Nucleus accumbens (tissue), 56 donors: ENCODE data around the gene CD99.
"Not testable (repeated sequence)": the region's sequence is repeated elsewhere in the genome, so short reads cannot be mapped to it uniquely, and the experiment has no call there.

Source experiments
- DNase-seq, 56 donors: peaks; one replicate each; lab custom pipeline; 2025; lab: John Stamatoyannopoulos, UW

The CD99 gene

GRCh38 chrX:2765549-2765830 lies 74.4 kb downstream of the CD99 start:
- no peak for DNase-seq

GRCh38 chrX:2766906-2767305 lies 75.8 kb downstream of the CD99 start:
- DNase-seq = no peak

GRCh38 chrX:2767631-2768455 lies 76.7 kb downstream of the CD99 start:
- DNase-seq = peak in 1 of 56 donors; percentile 0

- DNase-seq = no peak
Observed at GRCh38 chrX:2769615-2770014, 78.5 kb downstream of the CD99 start.

- not testable (repeated sequence) for DNase-seq
Observed at GRCh38 chrX:2773166-2774055, 82.3 kb downstream of the CD99 start.

- no peak for DNase-seq
Observed at GRCh38 chrX:2774057-2774456, 83.0 kb downstream of the CD99 start.

- no peak for DNase-seq
Observed at GRCh38 chrX:2774776-2775175, 83.7 kb downstream of the CD99 start.

- DNase-seq = not testable (repeated sequence)
Observed at GRCh38 chrX:2780472-2781225, 89.6 kb downstream of the CD99 start.

- no peak for DNase-seq
Observed at GRCh38 chrX:2781226-2781571, 90.1 kb downstream of the CD99 start.

- DNase-seq = no peak
Observed at GRCh38 chrX:2781698-2782097, 90.6 kb downstream of the CD99 start.

- DNase-seq = no peak
Observed at GRCh38 chrX:2782171-2782570, 91.1 kb downstream of the CD99 start.

GRCh38 chrX:2782778-2783177 lies 91.7 kb downstream of the CD99 start:
- no peak for DNase-seq

- no peak for DNase-seq
Observed at GRCh38 chrX:2784026-2784425, 92.9 kb downstream of the CD99 start.

- no peak for DNase-seq
Observed at GRCh38 chrX:2785538-2785937, 94.4 kb downstream of the CD99 start.

GRCh38 chrX:2788980-2789379 lies 97.9 kb downstream of the CD99 start:
- no peak for DNase-seq

- DNase-seq = no peak
Observed at GRCh38 chrX:2789569-2789968, 98.5 kb downstream of the CD99 start.
